Transverse colon (tissue), 4 donors: ENCODE data around the gene IL19. TPM values are rescaled to one million over a fixed set of nuclear protein-coding genes. Genes with fewer than 3 reads are reported as not detected.

Source experiments
- DNase-seq: peaks from one replicate; pipeline ENCODE4 v3.0.0-alpha.2; 2019
- H3K27ac ChIP-seq, 4 donors: fragments of 200-600 bp; sonication (generic); 2 replicates each; pipeline ENCODE4 v1.5.1; 2016 to 2018; ENCODE audit warnings: inconsistent platforms in 4 of 4
- H3K27me3 ChIP-seq: fragments of 200-600 bp; sonication (generic); 2 replicates; pipeline ENCODE4 v1.5.1; 2017; ENCODE audit warnings: inconsistent platforms
- H3K36me3 ChIP-seq, 4 donors: fragments of 200-600 bp; sonication (generic); 2 replicates each; pipeline ENCODE4 v1.5.1; 2017 to 2019; ENCODE audit warnings: inconsistent platforms in 4 of 4
- H3K4me1 ChIP-seq, 4 donors: fragments of 200-600 bp; sonication (generic); 2 replicates each; pipeline ENCODE4 v1.5.1; 2017 to 2020; ENCODE audit warnings: inconsistent platforms in 4 of 4
- H3K4me3 ChIP-seq, 4 donors: fragments of 200-600 bp; sonication (generic); 1 replicate in 1 of 4; 2 replicates in 3 of 4; pipeline versions ENCODE4 v1.5.1 to v1.6.1; 2017 to 2019; ENCODE audit warnings: inconsistent platforms in 4 of 4
- H3K9me3 ChIP-seq, 2 donors: fragments of 200-600 bp; sonication (generic); 2 replicates each; pipeline ENCODE4 v1.5.1; 2017 to 2019; ENCODE audit warnings: inconsistent platforms in 2 of 2
- CTCF ChIP-seq, 5 experiments: fragments of 200-600 bp in 3 of 5; fragments of 450-650 bp in 2 of 5; sonication (generic) in 3 of 5; IDR thresholded peaks; 1 replicate in 2 of 5; 2 replicates in 3 of 5; pipeline ENCODE4 v1.5.1; 2016 to 2017; ENCODE audit warnings: antibody characterized with exemption in 5 of 5, inconsistent platforms in 3 of 5, mild to moderate bottlenecking in 2 of 5, moderate library complexity in 1 of 5
- EP300 ChIP-seq: sonication (generic); formaldehyde crosslinking; IDR thresholded peaks from one replicate; pipeline ENCODE4 v1.6.1; 2017; ENCODE audit warnings: antibody characterized with exemption, low read depth
- POLR2A ChIP-seq: fragments of 450-650 bp; IDR thresholded peaks from one replicate; pipeline ENCODE4 v1.6.1; 2016; ENCODE audit warnings: antibody characterized with exemption, mild to moderate bottlenecking, moderate library complexity
- POLR2AphosphoS5 ChIP-seq, 3 donors: sonication (generic); formaldehyde crosslinking; IDR thresholded peaks; one replicate each; pipeline ENCODE4 v1.6.1; 2016; ENCODE audit warnings: antibody characterized with exemption in 3 of 3
- WGBS, 2 donors: methylation state at CpG; one replicate each; pipeline ENCODE4 v1.1.5; 2018; ENCODE audit warnings: low coverage in 1 of 2; 5-methylcytosine and 5-hydroxymethylcytosine counted together
- in situ Hi-C, 4 donors: fragments of 200-750 bp; cut with MboI; loops; one replicate each; pipeline versions ENCODE4 v1.15.0 to v1.15.1; 2017; ENCODE audit warnings: low sequenced_read_pairs in 3 of 4, low pct_ligation_motif_present in 1 of 4, low pct_unique_long_range_greater_than_20kb in 1 of 4
- intact Hi-C: fragments of 100-400 bp; cut with DNase I; formaldehyde crosslinking; loops from one replicate; pipeline ENCODE4 v1.15.1; 2023; ENCODE audit warnings: low total_unique reads
- total RNA-seq, 4 donors: library from RNA; depleted of rRNA; stranded (reverse); fragments of >200 nt; gene quantifications; one replicate each; pipeline ENCODE4 v1.1.0, GENCODE V29; 2016

The IL19 gene
- total RNA-seq, 4 donors from 2014 or later = not detected

- Histone ChIP-seq H3K36me3 (no peaks in the 10 kb centered on the region), H3K9me3 (no peaks in the 10 kb centered on the region), H3K27ac (no peak overlapping the region), H3K4me3 (no peak overlapping the region), H3K4me1 (peaks cover 0 to 22% (median 5%) of the 10 kb centered on the region in 4 donors), H3K27me3 (no peaks in the 10 kb centered on the region)
- DNase-seq = no peak
- no peak for TF ChIP-seq POLR2AphosphoS5 (IDR thresholded peaks at IDR 0.05)
- TF ChIP-seq EP300 = no peak
- TF ChIP-seq CTCF (IDR thresholded peaks at IDR 0.05) = no peak
- no peak for TF ChIP-seq POLR2A
- WGBS, 2 donors = 80 to 94% methylated on average over 1 to 6 of the region's 6 CpGs
- intact Hi-C loops (no loop called here), in situ Hi-C loops (loop anchor here in 1 of 4 donors (25.0 kb wide), 1 partner anchor 171 kb away; the partner anchor contains the start of gene FCMR)
Measured at GRCh38 chr1:206741142-206741701, 29.4 kb upstream of the IL19 start.

- no peak for DNase-seq
- in situ Hi-C loops (loop anchor here in 1 of 4 donors (25.0 kb wide), 1 partner anchor 169 kb away; the partner anchor contains the start of gene FCMR), intact Hi-C loops (no loop called here)
- Histone ChIP-seq H3K4me1 (peaks cover 0 to 19% (median 0%) of the 10 kb centered on the region in 4 donors), H3K27me3 (no peaks in the 10 kb centered on the region), H3K27ac (no peak overlapping the region), H3K4me3 (no peak overlapping the region), H3K9me3 (no peaks in the 10 kb centered on the region), H3K36me3 (no peaks in the 10 kb centered on the region)
- TF ChIP-seq POLR2AphosphoS5 (IDR thresholded peaks at IDR 0.05) (no peak), CTCF (IDR thresholded peaks at IDR 0.05) (no peak), POLR2A (no peak), EP300 (no peak)
- WGBS, 2 donors = 67 to 71% methylated on average over 3 to 13 of the region's 13 CpGs
Measured at GRCh38 chr1:206742719-206743383, 27.7 kb upstream of the IL19 start.

- no peaks in the 10 kb centered on the region for H3K36me3 ChIP-seq
- no peak for TF ChIP-seq EP300
- TF ChIP-seq CTCF (IDR thresholded peaks at IDR 0.05) = no peak
- no peak for TF ChIP-seq POLR2A
- TF ChIP-seq POLR2AphosphoS5 (IDR thresholded peaks at IDR 0.05) = no peak
- H3K27me3 ChIP-seq = no peaks in the 10 kb centered on the region
- no peak overlapping the region for H3K4me3 ChIP-seq
- no peak overlapping the region for H3K27ac ChIP-seq
- no peaks in the 10 kb centered on the region for H3K9me3 ChIP-seq
- peaks cover 0 to 3% (median 0%) of the 10 kb centered on the region in 4 donors for H3K4me1 ChIP-seq
- WGBS, 2 donors = 60% methylated on average over 4 of the region's 4 CpGs; no CpG with 5 or more reads in 1 of the 2 donors
- in situ Hi-C loops = loop anchor here in 1 of 4 donors (25.0 kb wide), 1 partner anchor 168 kb away; the partner anchor contains the start of gene FCMR
- DNase-seq = no peak
- intact Hi-C loops = no loop called here
Measured at GRCh38 chr1:206744683-206745082, 25.9 kb upstream of the IL19 start.

- no peaks in the 10 kb centered on the region for H3K27me3 ChIP-seq
- 87 to 100% methylated on average over 1 of the region's 1 CpG for WGBS, 2 donors
- no peak overlapping the region for H3K4me3 ChIP-seq
- no peak for TF ChIP-seq POLR2A
- TF ChIP-seq EP300 = no peak
- TF ChIP-seq CTCF (IDR thresholded peaks at IDR 0.05) = no peak
- TF ChIP-seq POLR2AphosphoS5 (IDR thresholded peaks at IDR 0.05) = no peak
- H3K27ac ChIP-seq = no peak overlapping the region
- intact Hi-C loops = no loop called here
- H3K4me1 ChIP-seq = no peaks in the 10 kb centered on the region
- no peaks in the 10 kb centered on the region for H3K36me3 ChIP-seq
- H3K9me3 ChIP-seq = no peaks in the 10 kb centered on the region
- in situ Hi-C loops = loop anchor here in 1 of 4 donors (25.0 kb wide), 1 partner anchor 167 kb away; the partner anchor contains the start of gene FCMR
- no peak for DNase-seq
Measured at GRCh38 chr1:206745301-206745700, 25.3 kb upstream of the IL19 start.
